Hepatocyte (in vitro differentiated cells): Measurements from ENCODE around the gene ABLIM2.

Experiments
- EZH2 ChIP-seq: fragments of 200-600 bp; sonication (generic); IDR thresholded peaks from 2 replicates; pipeline ENCODE4 v1.6.1; 2016; ENCODE audit warnings: antibody characterized with exemption, mild to moderate bottlenecking, borderline replicate concordance
- TF ChIP-seq, protein P1 (sequence below): fragments of 200-600 bp; sonication (generic); IDR thresholded peaks from 2 replicates; pipeline ENCODE4 v1.5.1; 2016; ENCODE audit warnings: antibody characterized with exemption, mild to moderate bottlenecking; ENCODE audit not compliant: poor library complexity

DNA sequence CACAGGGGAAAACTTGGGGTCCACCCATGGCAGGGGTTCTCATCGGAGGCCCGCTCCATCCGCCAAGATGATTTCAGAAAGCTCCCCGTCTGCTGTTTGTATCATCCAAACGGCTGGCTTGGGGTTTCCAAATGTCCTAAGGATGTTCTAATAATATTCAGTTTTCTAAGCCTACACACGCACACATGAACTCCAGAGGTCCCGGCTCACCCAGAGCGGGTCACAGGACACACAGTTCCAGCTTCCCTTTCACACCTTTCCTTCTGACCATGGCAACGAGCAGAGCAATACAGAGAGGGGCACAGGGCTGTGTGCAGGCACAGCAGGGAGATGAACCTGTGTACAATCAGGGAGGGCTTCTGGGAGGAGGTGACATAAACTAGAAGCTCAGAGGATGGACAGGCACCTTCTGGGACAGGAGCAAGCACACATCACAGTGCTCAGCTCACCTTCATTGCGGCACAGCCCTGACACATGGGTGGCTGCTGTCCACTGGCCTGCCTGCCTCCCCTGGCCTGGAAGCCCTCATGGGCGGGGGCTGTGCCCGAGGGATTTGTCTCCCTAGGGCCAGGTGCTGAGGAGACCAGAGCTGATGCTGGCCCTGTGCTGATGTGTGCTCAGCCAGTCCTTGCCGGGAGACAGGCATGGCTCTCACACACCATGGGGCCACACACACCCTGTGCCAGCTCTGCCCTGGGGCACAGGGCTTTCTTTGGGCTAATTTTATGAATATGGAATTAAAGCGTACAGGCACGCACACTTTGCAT, 44.8 kb downstream of the ABLIM2 start:
- TF ChIP-seq, protein P1, sequence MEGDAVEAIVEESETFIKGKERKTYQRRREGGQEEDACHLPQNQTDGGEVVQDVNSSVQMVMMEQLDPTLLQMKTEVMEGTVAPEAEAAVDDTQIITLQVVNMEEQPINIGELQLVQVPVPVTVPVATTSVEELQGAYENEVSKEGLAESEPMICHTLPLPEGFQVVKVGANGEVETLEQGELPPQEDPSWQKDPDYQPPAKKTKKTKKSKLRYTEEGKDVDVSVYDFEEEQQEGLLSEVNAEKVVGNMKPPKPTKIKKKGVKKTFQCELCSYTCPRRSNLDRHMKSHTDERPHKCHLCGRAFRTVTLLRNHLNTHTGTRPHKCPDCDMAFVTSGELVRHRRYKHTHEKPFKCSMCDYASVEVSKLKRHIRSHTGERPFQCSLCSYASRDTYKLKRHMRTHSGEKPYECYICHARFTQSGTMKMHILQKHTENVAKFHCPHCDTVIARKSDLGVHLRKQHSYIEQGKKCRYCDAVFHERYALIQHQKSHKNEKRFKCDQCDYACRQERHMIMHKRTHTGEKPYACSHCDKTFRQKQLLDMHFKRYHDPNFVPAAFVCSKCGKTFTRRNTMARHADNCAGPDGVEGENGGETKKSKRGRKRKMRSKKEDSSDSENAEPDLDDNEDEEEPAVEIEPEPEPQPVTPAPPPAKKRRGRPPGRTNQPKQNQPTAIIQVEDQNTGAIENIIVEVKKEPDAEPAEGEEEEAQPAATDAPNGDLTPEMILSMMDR, result no peak
- TF ChIP-seq EZH2, result no peak
